Breast epithelium (tissue), 4 donors: ENCODE data around the gene BBX. TPM values are rescaled to one million over a fixed set of nuclear protein-coding genes. Genes with fewer than 3 reads are reported as not detected.
A peak's percentile ranks its signal among the peaks of the same experiment; 100 is the strongest.

Experiments used
- DNase-seq, 2 donors: peaks; one replicate each; pipeline ENCODE4 v3.0.0-alpha.2; 2019; ENCODE audit warnings: low spot score in 2 of 2
- H3K27ac ChIP-seq, 2 donors: fragments of 200-600 bp; sonication (generic) in 1 of 2; one replicate each; pipeline ENCODE4 v1.5.1; 2016 to 2019; ENCODE audit warnings: mild to moderate bottlenecking in 1 of 2
- H3K27me3 ChIP-seq, 2 donors: fragments of 200-600 bp; sonication (generic) in 1 of 2; one replicate each; pipeline versions ENCODE4 v1.5.1 to v1.6.0; 2017 to 2019; ENCODE audit warnings: control low read depth in 1 of 2, mild to moderate bottlenecking in 1 of 2
- H3K36me3 ChIP-seq: fragments of 200-600 bp; one replicate; pipeline ENCODE4 v1.5.1; 2019
- H3K4me1 ChIP-seq, 2 donors: fragments of 200-600 bp; sonication (generic); one replicate each; pipeline ENCODE4 v1.5.1; 2016 to 2019; ENCODE audit warnings: control low read depth in 1 of 2
- H3K4me3 ChIP-seq, 3 donors: fragments of 200-600 bp; sonication (generic); 1 replicate in 2 of 3; 2 replicates in 1 of 3; pipeline ENCODE4 v1.5.1; 2016 to 2019; ENCODE audit warnings: mild to moderate bottlenecking in 3 of 3, moderate library complexity in 2 of 3
- H3K9me3 ChIP-seq, 2 donors: fragments of 200-600 bp; sonication (generic) in 1 of 2; one replicate each; pipeline ENCODE4 v1.5.1; 2016 to 2019; ENCODE audit warnings: control low read depth in 1 of 2
- CTCF ChIP-seq, 3 donors: fragments of 450-650 bp; IDR thresholded peaks; one replicate each; pipeline ENCODE4 v1.5.1; 2016 to 2017; ENCODE audit warnings: antibody characterized with exemption in 3 of 3, mild to moderate bottlenecking in 3 of 3, moderate library complexity in 3 of 3
- POLR2A ChIP-seq: fragments of 450-650 bp; IDR thresholded peaks from one replicate; pipeline ENCODE4 v1.6.1; 2016; ENCODE audit warnings: antibody characterized with exemption, mild to moderate bottlenecking, moderate library complexity
- POLR2AphosphoS5 ChIP-seq, 3 donors: sonication (generic); formaldehyde crosslinking; IDR thresholded peaks; one replicate each; pipeline ENCODE4 v1.6.1; 2017; ENCODE audit warnings: antibody characterized with exemption in 3 of 3
- intact Hi-C: fragments of 100-400 bp; cut with DNase I; formaldehyde crosslinking; loops from one replicate; pipeline ENCODE4 v1.15.1; 2023; ENCODE audit warnings: low total_unique reads
- total RNA-seq, 3 donors: library from RNA; depleted of rRNA; stranded (reverse); fragments of >200 nt; gene quantifications; one replicate each; pipeline ENCODE4 v1.1.0, GENCODE V29; 2016

Gene BBX
- total RNA-seq, 3 donors from 2014 or later: 59.0 to 95.9 (median 70.8) TPM

GRCh38 chr3:107574650-107575049 lies 51.9 kb downstream of the BBX start:
- H3K4me3 ChIP-seq: no peak overlapping the region
- intact Hi-C loops: no loop called here
- H3K9me3 ChIP-seq: no peaks in the 10 kb centered on the region
- no peaks in the 10 kb centered on the region for H3K27me3 ChIP-seq
- H3K4me1 ChIP-seq: no peaks in the 10 kb centered on the region
- no peak for DNase-seq
- no peak overlapping the region for H3K27ac ChIP-seq
- H3K36me3 ChIP-seq: no peaks in the 10 kb centered on the region
- TF ChIP-seq CTCF (IDR thresholded peaks at IDR 0.05) (peak in 1 of 3 donors; percentile 28), POLR2AphosphoS5 (IDR thresholded peaks at IDR 0.05) (no peak), POLR2A (no peak)

GRCh38 chr3:107578091-107578490 lies 55.3 kb downstream of the BBX start:
- no peak for TF ChIP-seq POLR2A
- no peak for TF ChIP-seq CTCF (IDR thresholded peaks at IDR 0.05)
- no peak for TF ChIP-seq POLR2AphosphoS5 (IDR thresholded peaks at IDR 0.05)
- no peak overlapping the region for H3K4me3 ChIP-seq
- H3K9me3 ChIP-seq: no peaks in the 10 kb centered on the region
- H3K27me3 ChIP-seq: no peaks in the 10 kb centered on the region
- no peaks in the 10 kb centered on the region for H3K4me1 ChIP-seq
- no peak for DNase-seq
- H3K27ac ChIP-seq: no peak overlapping the region
- H3K36me3 ChIP-seq: no peaks in the 10 kb centered on the region
- intact Hi-C loops: no loop called here

GRCh38 chr3:107578523-107578922 lies 55.8 kb downstream of the BBX start:
- DNase-seq: no peak
- H3K27ac ChIP-seq: no peak overlapping the region
- TF ChIP-seq POLR2A (no peak), POLR2AphosphoS5 (IDR thresholded peaks at IDR 0.05) (no peak), CTCF (IDR thresholded peaks at IDR 0.05) (no peak)
- intact Hi-C loops: no loop called here
- no peaks in the 10 kb centered on the region for H3K4me1 ChIP-seq
- H3K27me3 ChIP-seq: no peaks in the 10 kb centered on the region
- H3K4me3 ChIP-seq: no peak overlapping the region
- H3K9me3 ChIP-seq: no peaks in the 10 kb centered on the region
- no peaks in the 10 kb centered on the region for H3K36me3 ChIP-seq

- Histone ChIP-seq H3K4me1 (no peaks in the 10 kb centered on the region), H3K9me3 (no peaks in the 10 kb centered on the region), H3K27ac (no peak overlapping the region), H3K27me3 (no peaks in the 10 kb centered on the region), H3K36me3 (no peaks in the 10 kb centered on the region), H3K4me3 (no peak overlapping the region)
- TF ChIP-seq CTCF (IDR thresholded peaks at IDR 0.05) (no peak), POLR2AphosphoS5 (IDR thresholded peaks at IDR 0.05) (no peak), POLR2A (no peak)
- DNase-seq: no peak
- intact Hi-C loops: no loop called here
Measured at GRCh38 chr3:107579371-107579770, 56.6 kb downstream of the BBX start.

GRCh38 chr3:107581230-107581629 lies 58.5 kb downstream of the BBX start:
- Histone ChIP-seq H3K9me3 (no peaks in the 10 kb centered on the region), H3K36me3 (no peaks in the 10 kb centered on the region), H3K4me1 (no peaks in the 10 kb centered on the region), H3K27me3 (no peaks in the 10 kb centered on the region), H3K27ac (no peak overlapping the region), H3K4me3 (no peak overlapping the region)
- TF ChIP-seq CTCF (IDR thresholded peaks at IDR 0.05) (no peak), POLR2A (no peak)
- intact Hi-C loops: no loop called here
- DNase-seq: no peak
